GM20000 (cell line): ENCODE measurements around the gene ZNF408.

ENCODE experiments used
- DNase-seq: peaks from one replicate; pipeline ENCODE4 v3.0.0; 2012; ENCODE audit warnings: low spot score
- TF ChIP-seq, protein P1 (sequence below): IDR thresholded peaks from 2 replicates; pipeline ENCODE4 v1.5.1; 2012; ENCODE audit warnings: mild to moderate bottlenecking, control low read depth; ENCODE audit errors: extremely low read depth, missing control alignments

Gene ZNF408

DNA sequence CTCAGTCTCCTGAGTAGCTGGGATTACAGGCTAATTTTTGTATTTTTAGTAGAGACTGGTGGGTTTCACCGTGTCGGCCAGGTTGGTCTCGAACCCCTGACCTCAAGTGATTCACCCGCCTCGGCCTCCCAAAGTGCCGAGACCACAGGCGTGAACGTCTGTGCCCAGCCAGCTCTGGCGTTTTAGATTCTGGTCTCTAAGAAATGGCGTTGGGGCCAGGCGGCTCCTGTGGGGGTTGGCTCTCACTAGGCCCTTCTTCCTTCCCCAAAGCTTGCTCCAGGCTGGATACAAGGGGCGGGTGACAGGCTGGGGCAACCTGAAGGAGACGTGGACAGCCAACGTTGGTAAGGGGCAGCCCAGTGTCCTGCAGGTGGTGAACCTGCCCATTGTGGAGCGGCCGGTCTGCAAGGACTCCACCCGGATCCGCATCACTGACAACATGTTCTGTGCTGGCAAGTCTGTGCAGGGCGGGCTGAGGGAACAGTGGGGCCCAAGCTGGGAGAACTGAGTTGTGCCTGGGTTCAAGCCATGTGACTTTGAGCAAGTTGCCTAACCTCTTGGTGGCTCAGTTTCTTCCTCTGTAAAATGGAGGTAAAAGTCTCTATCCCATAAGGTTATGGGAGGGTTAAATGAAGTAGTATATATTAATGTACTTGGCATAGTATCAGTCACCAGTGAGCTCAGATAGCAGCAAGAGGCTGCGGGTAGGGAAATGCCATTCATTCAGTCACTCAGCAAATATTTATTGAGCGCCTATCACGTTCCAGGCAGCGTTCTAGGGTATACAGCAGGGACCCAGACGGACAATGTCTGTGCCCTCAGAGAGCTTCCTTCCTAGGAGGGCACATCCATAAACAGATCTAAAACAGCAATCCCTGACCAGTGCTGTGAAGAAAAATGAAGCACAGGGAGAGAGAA lies 28.5 kb downstream of the ZNF408 start:
- TF ChIP-seq, protein P1, sequence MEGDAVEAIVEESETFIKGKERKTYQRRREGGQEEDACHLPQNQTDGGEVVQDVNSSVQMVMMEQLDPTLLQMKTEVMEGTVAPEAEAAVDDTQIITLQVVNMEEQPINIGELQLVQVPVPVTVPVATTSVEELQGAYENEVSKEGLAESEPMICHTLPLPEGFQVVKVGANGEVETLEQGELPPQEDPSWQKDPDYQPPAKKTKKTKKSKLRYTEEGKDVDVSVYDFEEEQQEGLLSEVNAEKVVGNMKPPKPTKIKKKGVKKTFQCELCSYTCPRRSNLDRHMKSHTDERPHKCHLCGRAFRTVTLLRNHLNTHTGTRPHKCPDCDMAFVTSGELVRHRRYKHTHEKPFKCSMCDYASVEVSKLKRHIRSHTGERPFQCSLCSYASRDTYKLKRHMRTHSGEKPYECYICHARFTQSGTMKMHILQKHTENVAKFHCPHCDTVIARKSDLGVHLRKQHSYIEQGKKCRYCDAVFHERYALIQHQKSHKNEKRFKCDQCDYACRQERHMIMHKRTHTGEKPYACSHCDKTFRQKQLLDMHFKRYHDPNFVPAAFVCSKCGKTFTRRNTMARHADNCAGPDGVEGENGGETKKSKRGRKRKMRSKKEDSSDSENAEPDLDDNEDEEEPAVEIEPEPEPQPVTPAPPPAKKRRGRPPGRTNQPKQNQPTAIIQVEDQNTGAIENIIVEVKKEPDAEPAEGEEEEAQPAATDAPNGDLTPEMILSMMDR, result no peak
- DNase-seq, result no peak

DNA sequence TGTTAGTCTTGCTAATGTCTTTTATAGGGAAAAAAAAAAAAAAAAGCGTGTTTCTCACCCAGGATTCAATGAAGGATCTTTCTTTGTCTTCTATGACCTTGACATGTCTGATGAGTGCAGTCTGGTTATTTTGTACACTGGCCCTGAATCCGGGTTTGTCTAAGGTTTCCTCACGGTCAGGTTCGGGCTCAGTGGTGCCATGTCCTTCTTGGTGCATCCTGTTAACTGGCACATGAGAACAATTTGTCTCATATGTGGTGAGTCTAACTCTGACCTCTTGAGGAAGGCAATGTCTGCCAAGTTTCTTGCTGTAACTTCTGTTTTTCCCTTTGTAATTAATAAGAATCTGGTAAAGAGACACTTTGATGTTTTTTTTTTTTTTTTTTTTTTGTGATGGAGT lies 30.7 kb downstream of the ZNF408 start:
- no peak for DNase-seq
- TF ChIP-seq, protein P1, result no peak

DNA sequence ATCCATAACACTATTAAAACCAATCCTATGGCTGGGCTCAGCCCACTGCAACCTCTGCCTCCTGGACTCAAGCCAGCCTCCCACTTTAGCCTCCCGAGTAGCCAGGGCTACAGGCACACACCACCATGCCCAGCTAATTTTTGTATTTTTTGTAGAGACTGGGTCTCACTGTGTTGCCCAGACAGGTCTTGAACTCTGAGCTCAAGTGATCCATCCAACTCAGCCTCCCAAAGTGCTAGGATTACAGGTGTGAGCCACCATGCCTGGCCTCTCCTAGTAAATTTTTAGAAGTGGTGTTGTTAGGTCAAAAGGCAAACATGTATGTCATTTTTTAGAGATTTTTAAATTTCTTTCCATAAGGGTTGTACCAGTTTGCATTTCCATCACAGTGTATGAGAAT lies 32.4 kb downstream of the ZNF408 start:
- DNase-seq, result no peak
- TF ChIP-seq, protein P1, result no peak

DNA sequence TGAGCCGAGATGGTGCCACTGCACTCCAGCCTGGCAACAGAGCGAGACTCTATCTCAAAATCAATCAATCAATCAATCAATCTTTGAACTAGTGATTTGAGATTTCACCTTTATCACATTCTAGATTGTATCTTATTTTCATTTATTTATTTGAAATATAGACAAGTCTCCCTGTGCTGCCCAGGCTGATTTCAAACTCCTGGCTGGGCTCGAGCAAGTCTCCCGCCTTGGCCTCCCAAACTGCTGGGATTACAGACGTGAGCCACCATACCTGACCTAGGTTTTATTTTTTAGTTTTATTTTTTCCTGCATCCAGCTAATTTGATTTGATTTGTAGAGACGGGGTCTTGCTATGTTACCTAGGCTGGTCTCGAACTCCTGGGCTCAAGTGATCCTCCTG lies 35.3 kb downstream of the ZNF408 start:
- TF ChIP-seq, protein P1, result no peak
- no peak for DNase-seq

DNA sequence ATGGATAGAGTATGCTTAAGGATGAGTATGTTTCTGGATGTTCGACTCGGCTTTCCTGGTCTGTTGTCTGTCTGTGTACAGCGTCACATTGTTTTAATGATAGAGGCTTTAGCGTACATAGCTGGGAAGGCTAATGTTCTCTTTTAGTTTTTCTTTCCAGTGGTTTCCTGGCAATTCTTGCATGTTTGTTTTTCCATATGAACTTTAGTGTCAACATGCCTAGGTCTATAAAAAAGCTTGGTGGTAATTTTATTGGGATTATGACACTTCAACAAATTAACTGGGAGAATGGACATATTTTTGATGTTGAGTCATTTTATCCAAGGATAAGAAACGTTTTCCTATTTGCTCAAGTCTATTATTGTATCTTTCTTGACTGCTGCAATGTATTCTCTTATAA lies 35.8 kb downstream of the ZNF408 start:
- TF ChIP-seq, protein P1, result no peak
- no peak for DNase-seq

DNA sequence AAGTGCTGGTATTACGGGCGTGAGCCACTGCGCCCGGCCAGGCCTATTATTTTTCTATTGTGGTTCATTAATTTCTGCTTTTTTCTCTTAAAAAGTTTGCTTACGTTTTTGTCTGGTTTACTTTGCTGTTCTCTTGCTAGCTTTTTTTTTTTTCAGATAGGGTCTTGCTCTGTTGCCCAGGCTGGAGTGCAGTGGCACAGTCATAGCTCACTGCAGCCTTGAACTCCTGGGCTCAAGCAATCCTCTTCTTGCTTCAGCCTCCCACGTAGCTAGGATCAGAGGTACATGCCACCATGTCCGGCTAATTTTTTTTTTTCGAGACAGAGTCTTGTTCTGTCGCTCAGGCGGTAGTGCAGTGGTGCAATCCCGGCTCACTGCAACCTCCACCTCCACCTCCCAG lies 36.9 kb downstream of the ZNF408 start:
- TF ChIP-seq, protein P1, result no peak
- DNase-seq, result no peak

DNA sequence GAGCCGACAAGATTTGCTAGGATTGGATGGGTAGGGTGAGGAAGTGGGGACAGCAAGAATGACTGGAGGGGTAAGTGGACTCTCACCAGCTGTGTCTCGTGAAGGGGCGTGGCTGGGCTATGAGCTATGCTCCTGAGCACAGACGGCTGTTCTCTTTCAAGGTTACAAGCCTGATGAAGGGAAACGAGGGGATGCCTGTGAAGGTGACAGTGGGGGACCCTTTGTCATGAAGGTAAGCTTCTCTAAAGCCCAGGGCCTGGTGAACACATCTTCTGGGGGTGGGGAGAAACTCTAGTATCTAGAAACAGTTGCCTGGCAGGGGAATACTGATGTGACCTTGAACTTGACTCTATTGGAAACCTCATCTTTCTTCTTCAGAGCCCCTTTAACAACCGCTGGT lies 38.1 kb downstream of the ZNF408 start:
- TF ChIP-seq, protein P1, result no peak
- DNase-seq, result no peak
